ENCODE measurements around the gene MAP3K7. TPM values are rescaled to one million over a fixed set of nuclear protein-coding genes. Genes with fewer than 3 reads are reported as not detected.

The MAP3K7 gene
- total RNA-seq, 1 donor from 2014 or later = 20.6 TPM

DNA sequence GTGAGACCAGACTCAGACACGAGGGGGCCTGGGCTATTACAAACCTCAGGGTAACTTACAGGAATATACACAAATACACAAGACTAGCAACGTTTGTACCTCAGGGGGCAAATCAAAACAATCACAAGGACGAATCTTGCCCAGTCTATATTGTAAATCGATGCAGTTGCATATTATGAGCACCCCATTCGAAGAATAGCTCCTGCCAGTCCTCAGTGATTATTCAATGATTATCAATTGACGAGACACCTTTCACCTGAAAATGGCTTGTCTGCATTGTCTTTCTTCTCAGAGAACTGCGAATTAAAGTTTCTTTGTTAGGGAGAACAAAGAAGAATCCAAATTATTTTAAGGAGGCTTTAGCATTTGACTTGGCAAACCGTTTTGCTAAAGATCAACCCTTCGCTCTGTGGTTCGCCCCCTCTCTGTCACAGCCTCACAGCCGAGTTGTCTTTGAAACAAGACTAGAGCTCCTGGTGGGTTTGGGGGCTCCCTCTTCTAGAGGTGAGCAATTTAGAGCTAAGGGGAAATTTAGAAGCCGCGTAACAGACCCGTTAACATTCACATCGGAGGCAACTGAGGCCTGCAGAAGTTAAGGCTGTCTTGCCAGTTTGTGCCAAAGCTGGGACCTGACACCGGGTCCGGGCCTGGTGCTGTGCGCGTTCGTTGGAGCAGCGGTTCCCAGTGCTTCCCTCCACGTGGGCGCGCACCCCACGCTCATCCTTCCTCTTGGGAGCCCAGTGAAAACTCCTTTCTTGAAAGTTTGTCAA lies 24.9 kb upstream of the MAP3K7 start:
- peaks cover 54% of the 10 kb centered on the region for H3K27me3 ChIP-seq (ENCODE audit: low read depth)
- no peak for DNase-seq
- peaks cover 19% of the 10 kb centered on the region for H3K4me1 ChIP-seq
- H3K9me3 ChIP-seq (replicated peaks) = no peaks in the 10 kb centered on the region
- peak overlapping the region; percentile 79 for H3K4me3 ChIP-seq
- intact Hi-C loops (cut with micrococcal nuclease) = no loop called here
- TF ChIP-seq, protein P1, sequence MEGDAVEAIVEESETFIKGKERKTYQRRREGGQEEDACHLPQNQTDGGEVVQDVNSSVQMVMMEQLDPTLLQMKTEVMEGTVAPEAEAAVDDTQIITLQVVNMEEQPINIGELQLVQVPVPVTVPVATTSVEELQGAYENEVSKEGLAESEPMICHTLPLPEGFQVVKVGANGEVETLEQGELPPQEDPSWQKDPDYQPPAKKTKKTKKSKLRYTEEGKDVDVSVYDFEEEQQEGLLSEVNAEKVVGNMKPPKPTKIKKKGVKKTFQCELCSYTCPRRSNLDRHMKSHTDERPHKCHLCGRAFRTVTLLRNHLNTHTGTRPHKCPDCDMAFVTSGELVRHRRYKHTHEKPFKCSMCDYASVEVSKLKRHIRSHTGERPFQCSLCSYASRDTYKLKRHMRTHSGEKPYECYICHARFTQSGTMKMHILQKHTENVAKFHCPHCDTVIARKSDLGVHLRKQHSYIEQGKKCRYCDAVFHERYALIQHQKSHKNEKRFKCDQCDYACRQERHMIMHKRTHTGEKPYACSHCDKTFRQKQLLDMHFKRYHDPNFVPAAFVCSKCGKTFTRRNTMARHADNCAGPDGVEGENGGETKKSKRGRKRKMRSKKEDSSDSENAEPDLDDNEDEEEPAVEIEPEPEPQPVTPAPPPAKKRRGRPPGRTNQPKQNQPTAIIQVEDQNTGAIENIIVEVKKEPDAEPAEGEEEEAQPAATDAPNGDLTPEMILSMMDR (IDR thresholded peaks at IDR 0.05; ENCODE audit: borderline replicate concordance) = peak; percentile 35
- H3K27ac ChIP-seq (replicated peaks) = peak overlapping the region; percentile 86
- no peaks in the 10 kb centered on the region for H3K36me3 ChIP-seq

DNA sequence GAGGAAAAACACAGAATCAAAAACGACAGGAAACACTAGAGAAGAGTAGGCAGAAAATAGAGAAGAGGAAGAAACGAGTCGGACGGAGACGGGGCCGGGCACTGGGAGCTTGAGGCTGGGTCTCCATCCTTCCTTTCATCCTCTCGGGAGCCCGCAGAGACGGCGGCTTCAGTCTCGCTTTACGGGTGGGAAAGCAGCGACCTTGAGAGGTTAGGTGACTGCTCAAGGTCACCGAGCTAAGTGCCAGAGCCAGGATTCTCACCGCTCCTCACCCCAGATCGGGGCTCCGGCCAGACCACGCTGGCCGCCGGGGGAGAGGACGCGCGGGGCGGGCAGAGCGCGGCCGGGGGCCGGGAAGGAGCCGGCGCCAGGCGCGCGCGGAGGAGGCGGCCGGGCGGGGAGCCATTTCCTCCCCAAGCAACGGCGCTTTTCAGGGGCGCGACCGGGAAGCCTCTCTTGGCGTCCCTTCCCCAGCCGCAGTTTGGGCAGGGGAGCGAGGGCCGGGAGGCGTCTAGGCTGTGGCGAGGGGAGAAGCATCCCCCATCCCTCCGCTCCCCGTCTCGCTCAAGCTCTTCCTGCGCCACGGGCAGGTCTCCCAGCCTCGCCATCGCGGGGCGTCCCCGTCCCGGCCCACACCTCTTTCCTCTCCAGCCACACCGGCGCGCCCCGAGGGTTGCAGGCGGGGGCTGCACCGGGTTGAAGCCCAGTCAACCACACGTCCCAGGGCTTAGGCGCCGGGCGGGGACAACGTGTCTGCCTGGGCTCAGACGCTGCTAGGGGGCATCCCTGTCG lies 24.1 kb upstream of the MAP3K7 start:
- intact Hi-C loops (cut with micrococcal nuclease) = no loop called here
- peaks cover 19% of the 10 kb centered on the region for H3K4me1 ChIP-seq
- no peaks in the 10 kb centered on the region for H3K9me3 ChIP-seq (replicated peaks)
- H3K27me3 ChIP-seq (ENCODE audit: low read depth) = peaks cover 46% of the 10 kb centered on the region
- H3K4me3 ChIP-seq = peak overlapping the region; percentile 79
- TF ChIP-seq, protein P1 (IDR thresholded peaks at IDR 0.05; ENCODE audit: borderline replicate concordance) = no peak
- H3K36me3 ChIP-seq = no peaks in the 10 kb centered on the region
- peak; percentile 45 for DNase-seq
- H3K27ac ChIP-seq (replicated peaks) = peak overlapping the region; percentile 86

DNA sequence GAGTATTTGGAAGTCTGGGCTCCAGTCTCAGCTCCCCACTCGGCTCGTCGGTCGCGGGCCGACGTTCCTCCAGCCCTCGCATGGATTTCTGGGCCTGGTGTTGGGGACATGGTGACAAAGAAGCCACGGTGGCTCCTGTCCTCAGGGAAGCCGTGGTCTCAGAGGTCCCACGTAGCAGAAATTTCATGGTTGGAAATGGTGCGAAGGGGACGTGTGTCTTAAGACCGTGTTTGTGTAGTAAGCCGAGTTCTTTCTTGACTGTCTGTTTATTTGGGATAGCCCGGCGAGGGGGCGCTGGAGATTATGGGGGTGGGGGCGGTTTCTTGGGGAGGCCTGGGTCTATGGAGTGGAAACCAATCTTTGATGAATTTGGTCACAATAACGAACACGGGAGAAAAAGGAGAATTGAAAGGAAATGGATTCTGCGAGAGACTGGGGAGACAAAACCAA lies 23.5 kb upstream of the MAP3K7 start:
- Histone ChIP-seq H3K27me3 (ENCODE audit: low read depth) (peaks cover 40% of the 10 kb centered on the region), H3K9me3 (replicated peaks) (no peaks in the 10 kb centered on the region), H3K36me3 (no peaks in the 10 kb centered on the region), H3K4me3 (peak overlapping the region; percentile 79), H3K27ac (replicated peaks) (peak overlapping the region; percentile 86), H3K4me1 (peaks cover 19% of the 10 kb centered on the region)
- intact Hi-C loops (cut with micrococcal nuclease) = no loop called here
- DNase-seq = no peak
- TF ChIP-seq, protein P1 (IDR thresholded peaks at IDR 0.05; ENCODE audit: borderline replicate concordance) = no peak

DNA sequence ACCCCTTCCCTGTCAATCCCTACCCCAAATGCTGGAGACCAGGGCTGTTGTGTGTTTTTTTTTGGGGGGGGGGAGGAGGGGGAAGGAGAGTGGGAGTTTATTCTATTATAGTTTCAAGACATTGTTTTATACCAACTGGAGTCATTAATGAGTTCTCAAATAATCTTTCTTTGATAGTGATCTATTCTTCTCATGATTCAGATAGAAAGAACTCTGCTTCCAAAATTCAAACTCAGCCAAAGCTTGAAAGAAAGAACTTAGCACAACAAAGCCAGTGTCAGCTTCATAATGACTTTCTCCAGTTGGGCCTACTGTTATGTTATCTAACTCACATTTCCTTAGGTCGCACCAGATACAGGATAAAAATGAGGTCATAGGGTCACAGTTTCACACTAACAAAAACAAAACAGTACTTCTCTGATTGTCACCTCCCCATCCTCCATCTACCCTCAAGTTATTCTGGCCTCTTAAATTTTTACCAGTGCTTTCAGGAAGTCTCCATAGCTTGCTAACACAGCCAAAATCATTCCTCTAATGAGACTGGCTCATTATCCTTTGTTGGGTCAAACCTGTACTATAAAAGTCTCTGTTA lies 19.0 kb upstream of the MAP3K7 start:
- DNase-seq = no peak
- Histone ChIP-seq H3K9me3 (replicated peaks) (no peaks in the 10 kb centered on the region), H3K36me3 (no peaks in the 10 kb centered on the region), H3K27ac (replicated peaks) (no peak overlapping the region), H3K4me3 (no peak overlapping the region), H3K27me3 (ENCODE audit: low read depth) (peaks cover 9% of the 10 kb centered on the region), H3K4me1 (peaks cover 8% of the 10 kb centered on the region)
- TF ChIP-seq, protein P1 (IDR thresholded peaks at IDR 0.05; ENCODE audit: borderline replicate concordance) = no peak
- intact Hi-C loops (cut with micrococcal nuclease) = no loop called here

DNA sequence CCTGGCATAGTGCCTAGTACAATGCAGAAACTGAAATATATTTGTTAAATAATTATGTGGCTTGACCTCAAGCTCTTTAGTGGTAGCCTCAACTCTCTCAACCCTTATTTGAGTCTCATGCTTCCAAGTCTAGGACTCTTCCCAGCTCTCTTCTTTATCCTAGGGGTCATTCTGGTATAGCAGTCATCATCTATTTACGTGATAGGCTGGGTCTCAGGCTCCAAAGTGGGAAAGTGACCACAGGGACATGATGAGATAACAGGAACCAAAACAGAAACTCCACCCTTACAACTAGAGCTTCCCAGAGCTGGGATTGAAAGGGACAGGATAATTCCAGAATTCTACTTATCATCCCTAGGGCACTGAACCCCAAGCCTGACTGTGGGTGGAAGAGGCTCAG lies 17.7 kb upstream of the MAP3K7 start:
- intact Hi-C loops (cut with micrococcal nuclease) = no loop called here
- Histone ChIP-seq H3K36me3 (no peaks in the 10 kb centered on the region), H3K4me3 (no peak overlapping the region), H3K9me3 (replicated peaks) (no peaks in the 10 kb centered on the region), H3K4me1 (no peaks in the 10 kb centered on the region), H3K27me3 (ENCODE audit: low read depth) (peaks cover 9% of the 10 kb centered on the region), H3K27ac (replicated peaks) (no peak overlapping the region)
- TF ChIP-seq, protein P1 (IDR thresholded peaks at IDR 0.05; ENCODE audit: borderline replicate concordance) = no peak
- DNase-seq = no peak
